Measurements from ENCODE around the gene GFM1.

GFM1 gene

DNA sequence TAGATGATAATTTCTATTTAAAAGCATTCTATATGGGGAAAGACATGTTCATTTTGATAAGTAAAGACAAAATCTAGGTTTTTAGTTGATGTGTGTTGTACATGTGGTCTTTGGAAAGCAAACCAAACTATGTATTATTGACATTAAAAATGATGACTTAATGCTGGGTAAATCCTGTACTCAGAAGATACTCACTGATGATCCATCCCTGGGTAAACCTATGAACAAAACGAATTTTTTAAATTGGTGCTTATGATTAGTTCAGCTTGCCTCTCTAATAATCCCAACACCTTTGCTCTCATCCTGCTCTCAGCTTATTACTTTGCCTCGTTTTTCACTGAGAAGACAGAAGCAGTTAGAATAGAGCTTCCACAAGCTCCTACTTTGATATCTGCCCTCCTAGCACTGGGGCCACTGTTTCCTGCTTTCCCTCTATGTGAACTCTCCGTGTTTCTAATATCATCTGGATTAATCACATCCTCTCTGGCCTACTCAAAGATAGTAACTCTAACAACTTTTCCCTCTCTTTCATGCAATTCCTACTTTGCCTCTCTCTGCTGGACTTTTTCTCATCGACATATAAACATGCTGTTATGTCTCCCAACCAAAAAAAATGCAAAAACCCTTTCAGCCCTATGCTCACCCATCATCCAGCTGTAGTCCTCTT is 58.6 kb downstream of the GFM1 start:
- no peak overlapping the region for H3K27ac Mint-ChIP-seq
- peaks cover 9% of the 10 kb centered on the region for H3K36me3 Mint-ChIP-seq
- no peaks in the 10 kb centered on the region for H3K9me3 Mint-ChIP-seq
- H3K4me1 Mint-ChIP-seq: no peaks in the 10 kb centered on the region
- no peak for DNase-seq (ENCODE audit: low spot score in 2 of 2)
- no peak overlapping the region for H3K4me3 Mint-ChIP-seq
- ATAC-seq: no peak

DNA sequence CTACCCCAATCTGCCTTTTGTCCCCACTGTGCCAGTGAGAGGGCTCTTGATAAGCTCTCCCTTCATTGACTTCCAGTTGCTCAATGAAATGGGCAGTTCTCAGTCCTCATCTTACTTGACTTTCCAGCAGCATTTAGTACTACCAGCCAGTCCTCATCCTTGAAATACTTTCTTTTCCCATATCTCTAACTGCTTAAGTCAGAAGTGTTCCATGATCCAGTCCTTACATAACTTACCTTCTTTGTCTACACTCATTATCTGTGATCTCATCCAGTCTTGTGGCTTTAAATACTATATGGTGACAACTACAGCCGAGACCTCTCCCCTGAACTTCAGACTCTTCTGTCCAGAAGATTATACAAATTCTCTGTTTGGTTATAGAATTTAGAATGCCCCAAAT is 59.2 kb downstream of the GFM1 start:
- no peak for DNase-seq (ENCODE audit: low spot score in 2 of 2)
- H3K4me3 Mint-ChIP-seq: no peak overlapping the region
- H3K4me1 Mint-ChIP-seq: no peaks in the 10 kb centered on the region
- H3K36me3 Mint-ChIP-seq: peaks cover 14% of the 10 kb centered on the region
- no peaks in the 10 kb centered on the region for H3K9me3 Mint-ChIP-seq
- no peak overlapping the region for H3K27ac Mint-ChIP-seq
- ATAC-seq: no peak

DNA sequence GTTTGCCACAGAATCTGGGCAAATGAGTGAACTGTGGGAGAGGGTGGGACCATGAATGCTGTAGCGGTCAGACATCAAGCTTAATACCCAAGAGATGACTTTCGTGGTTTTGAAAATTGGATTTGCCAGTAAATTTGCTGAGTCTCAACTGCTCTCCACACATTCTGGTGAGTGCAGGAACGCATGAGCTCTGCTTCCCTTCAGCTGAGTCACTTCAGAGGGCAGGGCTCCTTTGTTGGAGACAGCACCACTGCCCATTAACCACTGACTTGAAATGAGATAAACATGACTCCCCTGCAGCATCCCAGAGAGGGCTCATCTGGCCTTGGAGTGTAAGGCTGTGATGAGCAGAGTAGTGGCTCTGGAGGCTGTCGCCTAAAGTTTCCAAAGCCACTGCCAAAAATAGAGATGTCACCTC is 65.3 kb downstream of the GFM1 start:
- no peak overlapping the region for H3K27ac Mint-ChIP-seq
- no peaks in the 10 kb centered on the region for H3K9me3 Mint-ChIP-seq
- ATAC-seq (no peak), DNase-seq (ENCODE audit: low spot score in 2 of 2) (no peak)
- peaks cover 8% of the 10 kb centered on the region for H3K4me1 Mint-ChIP-seq
- H3K4me3 Mint-ChIP-seq: no peak overlapping the region
- H3K36me3 Mint-ChIP-seq: peaks cover 36% of the 10 kb centered on the region

DNA sequence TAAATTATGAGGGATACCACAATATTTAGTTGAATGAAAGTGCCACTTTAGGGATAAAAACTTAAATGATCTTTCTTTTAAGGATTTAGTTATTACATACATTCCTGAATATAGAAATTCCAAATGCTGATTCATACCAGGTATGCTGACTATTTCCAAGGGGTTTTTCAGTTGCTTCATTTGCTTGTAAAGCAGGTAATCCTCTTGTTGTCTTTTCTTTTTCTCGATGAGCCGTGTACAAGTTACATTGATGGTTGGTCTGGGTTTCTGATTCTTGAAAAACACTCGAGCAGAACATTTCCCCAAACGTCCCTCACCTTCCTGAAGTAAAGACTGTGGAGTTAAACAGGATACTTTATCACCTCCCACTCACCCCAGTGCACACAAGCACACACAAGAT is 66.3 kb downstream of the GFM1 start:
- H3K4me1 Mint-ChIP-seq: peaks cover 8% of the 10 kb centered on the region
- no peak overlapping the region for H3K27ac Mint-ChIP-seq
- no peak overlapping the region for H3K4me3 Mint-ChIP-seq
- ATAC-seq (no peak), DNase-seq (ENCODE audit: low spot score in 2 of 2) (no peak)
- no peaks in the 10 kb centered on the region for H3K9me3 Mint-ChIP-seq
- peaks cover 36% of the 10 kb centered on the region for H3K36me3 Mint-ChIP-seq

DNA sequence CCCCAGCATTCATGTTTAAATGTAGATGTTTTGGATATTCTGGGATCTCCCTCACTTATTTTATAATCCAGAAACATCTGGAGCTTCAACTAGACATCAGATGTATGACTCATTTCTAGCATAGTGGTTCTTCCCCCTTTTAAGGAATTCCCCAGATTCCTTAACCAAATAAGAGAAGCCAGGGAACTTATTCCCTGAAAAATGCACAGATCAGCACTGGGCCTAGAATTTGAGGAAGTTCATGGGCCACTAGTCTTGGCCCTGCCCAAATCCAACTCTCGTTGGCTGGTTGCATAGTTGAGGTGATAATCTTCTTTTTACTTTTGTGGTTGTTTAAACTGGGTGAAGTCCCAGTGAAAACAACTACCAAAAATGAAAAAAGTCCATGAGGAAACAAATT is 67.6 kb downstream of the GFM1 start:
- Mint-ChIP-seq H3K4me3 (no peak overlapping the region), H3K36me3 (peaks cover 36% of the 10 kb centered on the region), H3K4me1 (peaks cover 8% of the 10 kb centered on the region), H3K9me3 (no peaks in the 10 kb centered on the region), H3K27ac (peak overlapping the region; percentile 50)
- DNase-seq (ENCODE audit: low spot score in 2 of 2) (no peak), ATAC-seq (no peak)

DNA sequence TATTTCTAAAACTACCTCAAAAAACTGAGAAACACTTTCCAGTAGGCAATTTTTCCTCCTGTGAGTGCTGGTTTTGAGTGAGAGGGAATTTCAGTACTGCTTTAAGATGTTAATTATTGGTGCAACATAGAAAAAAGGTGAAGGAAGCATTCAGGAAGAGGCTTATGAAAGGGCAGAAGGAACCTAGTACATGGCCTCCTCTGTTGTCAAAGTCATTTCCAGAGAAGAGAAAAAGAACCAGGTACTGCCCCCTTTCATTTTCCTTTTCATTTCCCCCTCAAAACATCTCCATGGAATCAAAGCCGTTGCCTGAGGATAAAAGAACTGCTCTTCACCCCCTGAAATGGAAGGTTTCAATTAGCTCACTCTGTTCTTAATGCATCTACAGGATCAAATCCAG is 68.1 kb downstream of the GFM1 start:
- no peak for ATAC-seq
- H3K4me3 Mint-ChIP-seq: no peak overlapping the region
- H3K36me3 Mint-ChIP-seq: peaks cover 36% of the 10 kb centered on the region
- DNase-seq (ENCODE audit: low spot score in 2 of 2): no peak
- H3K27ac Mint-ChIP-seq: no peak overlapping the region
- H3K9me3 Mint-ChIP-seq: no peaks in the 10 kb centered on the region
- peaks cover 13% of the 10 kb centered on the region for H3K4me1 Mint-ChIP-seq

DNA sequence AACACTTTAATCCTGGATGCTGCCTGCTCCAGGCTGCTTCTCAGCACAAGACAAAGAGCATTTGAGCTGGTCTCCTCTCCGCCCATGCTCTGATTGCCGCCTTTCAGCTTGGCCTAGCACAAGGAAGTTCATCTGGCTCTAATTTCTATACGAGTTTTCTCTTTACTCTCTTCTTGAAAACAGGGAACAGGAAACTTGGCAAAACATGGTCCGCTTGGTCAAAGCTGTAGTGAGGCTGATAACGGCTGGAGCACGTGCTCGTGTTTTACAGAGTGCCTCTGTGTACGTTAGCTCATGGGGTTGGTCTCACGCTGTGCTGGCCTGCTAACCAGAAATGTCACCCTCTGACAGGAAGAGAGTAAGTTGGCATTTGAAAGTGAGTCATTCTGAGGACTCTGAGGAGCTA is 68.8 kb downstream of the GFM1 start:
- Mint-ChIP-seq H3K4me3 (no peak overlapping the region), H3K27ac (no peak overlapping the region), H3K36me3 (peaks cover 32% of the 10 kb centered on the region), H3K9me3 (no peaks in the 10 kb centered on the region), H3K4me1 (peaks cover 15% of the 10 kb centered on the region)
- DNase-seq (ENCODE audit: low spot score in 2 of 2): no peak
- ATAC-seq: peak; percentile 68

DNA sequence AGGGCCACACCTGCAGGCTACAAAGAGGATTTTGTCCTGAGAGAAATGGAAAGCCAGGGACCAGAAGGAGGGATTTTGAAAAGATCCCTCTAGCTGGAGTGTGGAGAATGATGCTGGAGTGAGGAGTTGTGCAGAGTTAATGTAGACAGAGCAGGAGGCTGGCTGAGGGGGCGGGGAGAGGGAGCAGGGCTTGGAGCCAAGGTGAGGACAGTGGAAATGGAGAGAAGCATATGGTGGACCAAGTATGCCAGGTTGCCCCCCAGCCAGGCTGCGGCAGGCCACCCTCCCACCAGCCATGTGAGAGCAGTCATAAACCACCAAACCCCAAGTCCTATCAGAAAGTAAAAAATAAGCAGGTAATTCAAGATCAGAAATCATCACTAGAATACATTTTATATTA is 73.2 kb downstream of the GFM1 start:
- Mint-ChIP-seq H3K9me3 (no peaks in the 10 kb centered on the region), H3K4me1 (peaks cover 29% of the 10 kb centered on the region), H3K27ac (peak overlapping the region; percentile 7), H3K36me3 (peaks cover 10% of the 10 kb centered on the region), H3K4me3 (no peak overlapping the region)
- DNase-seq (ENCODE audit: low spot score in 2 of 2): no peak
- no peak for ATAC-seq

DNA sequence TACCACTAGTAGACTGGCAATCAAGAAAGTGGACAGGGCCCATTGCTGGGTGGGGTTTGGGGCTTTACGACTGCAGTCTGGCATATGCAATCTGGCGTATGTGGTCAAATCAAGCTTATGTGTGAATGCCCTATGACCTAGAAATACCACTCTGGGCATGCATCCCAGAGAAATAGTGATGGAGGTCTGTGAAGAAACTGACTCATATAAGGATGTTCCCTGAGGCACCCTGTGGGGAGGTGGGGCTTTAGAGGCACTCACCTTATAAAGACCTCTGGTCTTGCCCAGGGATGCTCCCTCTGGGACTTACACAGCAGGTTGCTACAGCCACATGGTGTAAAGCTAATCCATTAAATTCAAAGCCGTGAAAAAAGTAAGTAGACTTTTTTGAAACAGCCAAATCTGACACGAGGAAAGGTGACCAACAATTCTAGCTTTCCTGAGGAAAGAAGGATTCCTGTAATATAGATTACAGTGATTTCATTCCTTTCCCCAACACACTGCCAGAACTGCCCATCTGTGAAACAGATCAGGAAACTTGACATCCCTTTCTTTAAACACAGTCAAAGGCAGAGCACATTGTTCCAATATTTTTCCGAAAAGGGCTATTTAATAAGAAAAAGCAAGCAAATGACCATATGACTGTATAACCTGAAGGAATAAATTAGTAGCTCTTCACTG is 74.3 kb downstream of the GFM1 start:
- DNase-seq (ENCODE audit: low spot score in 2 of 2): no peak
- peaks cover 10% of the 10 kb centered on the region for H3K36me3 Mint-ChIP-seq
- no peak for ATAC-seq
- H3K9me3 Mint-ChIP-seq: no peaks in the 10 kb centered on the region
- peak overlapping the region; percentile 26 for H3K27ac Mint-ChIP-seq
- no peak overlapping the region for H3K4me3 Mint-ChIP-seq
- H3K4me1 Mint-ChIP-seq: peaks cover 36% of the 10 kb centered on the region

DNA sequence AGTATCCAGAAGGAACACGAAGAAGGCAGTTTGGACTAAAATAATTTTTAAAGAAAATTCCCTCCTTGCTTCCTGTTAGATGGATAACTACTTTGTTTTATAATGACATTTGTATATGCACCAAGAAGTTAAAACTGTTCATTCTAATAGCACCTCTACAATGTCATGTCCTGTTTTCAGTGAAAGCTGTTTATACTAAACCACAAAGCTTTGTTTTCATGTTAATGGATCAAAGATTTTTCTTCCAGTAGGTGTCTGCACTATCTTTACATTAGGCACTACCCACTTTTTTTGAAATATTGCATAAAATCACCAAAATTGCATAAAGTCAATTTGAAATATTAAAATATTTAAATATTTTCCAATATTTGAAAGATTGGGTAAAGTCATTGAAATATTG is 77.8 kb downstream of the GFM1 start:
- H3K4me3 Mint-ChIP-seq: no peak overlapping the region
- ATAC-seq: no peak
- H3K9me3 Mint-ChIP-seq: no peaks in the 10 kb centered on the region
- H3K27ac Mint-ChIP-seq: no peak overlapping the region
- H3K36me3 Mint-ChIP-seq: peaks cover 10% of the 10 kb centered on the region
- peaks cover 32% of the 10 kb centered on the region for H3K4me1 Mint-ChIP-seq
- no peak for DNase-seq (ENCODE audit: low spot score in 2 of 2)

DNA sequence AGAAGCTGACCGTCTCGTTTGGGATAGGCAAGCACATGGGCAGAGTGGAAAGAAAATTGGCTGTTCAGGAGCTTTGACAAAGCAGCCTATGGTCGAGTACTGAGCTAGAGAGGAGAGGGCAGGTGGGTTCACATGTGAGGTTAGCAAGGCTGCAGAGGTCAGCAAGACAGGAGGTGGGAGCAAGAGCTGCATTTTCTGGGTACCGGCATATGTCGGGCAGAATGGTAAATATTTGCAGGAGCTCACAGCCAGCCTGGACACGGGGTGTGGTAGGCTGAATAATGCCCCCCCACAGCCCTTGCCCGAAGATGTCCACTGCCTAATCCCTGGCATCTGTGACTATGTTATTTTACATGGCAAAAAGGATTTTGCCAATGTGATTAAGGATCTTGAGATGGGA is 79.7 kb downstream of the GFM1 start:
- Mint-ChIP-seq H3K4me3 (no peak overlapping the region), H3K4me1 (peaks cover 38% of the 10 kb centered on the region), H3K36me3 (peaks cover 10% of the 10 kb centered on the region), H3K9me3 (no peaks in the 10 kb centered on the region), H3K27ac (peak overlapping the region; percentile 92)
- DNase-seq (ENCODE audit: low spot score in 2 of 2): no peak
- ATAC-seq: no peak

DNA sequence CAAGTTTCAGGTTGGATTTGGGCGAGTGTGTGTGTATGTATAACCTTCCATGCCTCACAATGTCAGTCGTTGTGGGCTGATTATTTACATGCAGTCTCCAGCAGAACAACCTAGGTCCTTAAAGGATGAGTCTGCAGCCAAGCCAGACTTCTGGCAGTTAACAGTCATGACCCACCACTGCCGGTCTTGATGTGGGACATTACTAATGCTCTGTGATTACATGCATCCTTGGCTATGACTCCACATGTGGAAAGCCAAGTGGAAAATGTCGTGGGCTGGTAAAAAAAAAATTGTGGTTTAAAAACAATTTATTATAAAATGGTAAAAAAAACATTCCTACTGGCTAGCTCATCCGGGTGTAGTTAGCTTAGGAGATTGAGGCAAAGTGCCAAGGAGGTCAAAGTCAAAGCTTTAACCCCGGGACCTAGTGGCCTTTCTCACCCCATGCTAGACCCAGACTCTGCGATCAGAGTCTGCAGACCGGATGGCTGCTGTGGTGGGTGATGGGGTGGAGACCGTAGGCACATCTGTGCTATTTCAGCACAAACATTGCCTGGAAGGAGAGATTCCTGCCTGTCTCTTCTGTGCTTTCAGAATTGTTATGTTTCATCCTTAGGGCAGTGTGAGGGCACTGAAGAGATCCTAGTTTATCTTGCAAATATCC is 81.2 kb downstream of the GFM1 start:
- no peak for DNase-seq (ENCODE audit: low spot score in 2 of 2)
- peak; percentile 70 for ATAC-seq
- peak overlapping the region; percentile 70 for H3K27ac Mint-ChIP-seq

DNA sequence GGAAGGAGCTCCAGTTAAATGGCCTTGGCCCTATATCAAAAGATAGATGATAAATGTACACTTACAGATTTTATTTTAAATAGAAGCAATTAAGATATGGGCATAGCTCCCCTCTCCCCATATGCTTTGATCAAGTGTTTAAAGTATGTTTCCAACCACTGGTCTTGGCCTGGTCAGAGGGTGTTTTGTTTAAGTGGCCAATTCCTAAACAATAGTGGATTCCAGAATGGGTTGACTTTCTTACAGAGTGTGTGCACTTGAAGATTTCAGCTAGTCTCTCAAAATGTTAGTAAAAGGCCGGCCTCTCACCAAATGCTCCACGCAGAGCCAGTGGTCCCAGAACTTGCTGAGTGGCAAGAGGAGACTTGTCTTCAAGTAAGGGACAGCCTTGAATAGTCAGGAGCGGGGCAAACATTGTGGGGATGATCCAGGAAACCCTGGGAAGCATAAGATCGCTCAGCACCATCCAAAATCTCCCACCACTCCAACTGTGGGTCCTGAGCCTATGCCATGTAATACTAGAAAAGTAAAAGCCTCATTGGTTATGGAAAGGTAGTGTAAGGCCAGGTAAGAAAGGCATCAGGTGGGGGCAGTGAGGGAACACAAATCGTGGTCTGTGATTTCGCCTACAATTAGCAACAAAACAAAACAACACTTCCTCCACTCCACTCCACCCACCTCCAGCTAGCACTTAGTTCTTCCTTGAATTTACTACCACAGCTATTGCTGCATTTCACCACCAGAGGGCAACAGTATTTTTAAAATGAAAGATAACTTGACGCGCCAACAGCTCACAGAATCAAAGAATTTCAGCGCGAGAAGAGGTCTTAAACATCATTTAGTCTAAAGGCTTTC is 83.1 kb downstream of the GFM1 start:
- DNase-seq (ENCODE audit: low spot score in 2 of 2) (peak; percentile 24 to 62), ATAC-seq (peak; percentile 52)
- H3K27ac Mint-ChIP-seq: peak overlapping the region; percentile 44
- H3K9me3 Mint-ChIP-seq: no peaks in the 10 kb centered on the region
- H3K36me3 Mint-ChIP-seq: no peaks in the 10 kb centered on the region
- H3K4me1 Mint-ChIP-seq: peaks cover 24% of the 10 kb centered on the region
- H3K4me3 Mint-ChIP-seq: peak overlapping the region; percentile 27

More for the DNA sequence above, 81.2 kb downstream of the GFM1 start:
- H3K4me1 Mint-ChIP-seq: peaks cover 38% of the 10 kb centered on the region
- peaks cover 10% of the 10 kb centered on the region for H3K36me3 Mint-ChIP-seq
- no peaks in the 10 kb centered on the region for H3K9me3 Mint-ChIP-seq
- no peak overlapping the region for H3K4me3 Mint-ChIP-seq

DNA sequence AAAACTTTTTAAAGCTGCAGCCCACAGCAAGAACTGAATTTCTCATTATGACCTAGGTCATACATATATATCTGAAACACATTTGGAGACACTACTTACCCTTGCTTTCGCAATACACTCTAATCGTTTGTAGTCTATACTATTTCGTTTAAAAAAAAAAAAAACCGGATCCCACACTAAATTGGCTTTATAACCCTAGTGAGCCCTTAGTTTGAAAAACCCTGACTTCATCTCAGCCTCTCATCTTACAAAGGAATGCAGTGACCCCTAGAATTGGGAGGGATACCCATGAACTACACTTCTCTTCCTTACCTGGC is 83.7 kb downstream of the GFM1 start:
- ATAC-seq: no peak
- Mint-ChIP-seq H3K27ac (peak overlapping the region; percentile 44), H3K9me3 (no peaks in the 10 kb centered on the region)

DNA sequence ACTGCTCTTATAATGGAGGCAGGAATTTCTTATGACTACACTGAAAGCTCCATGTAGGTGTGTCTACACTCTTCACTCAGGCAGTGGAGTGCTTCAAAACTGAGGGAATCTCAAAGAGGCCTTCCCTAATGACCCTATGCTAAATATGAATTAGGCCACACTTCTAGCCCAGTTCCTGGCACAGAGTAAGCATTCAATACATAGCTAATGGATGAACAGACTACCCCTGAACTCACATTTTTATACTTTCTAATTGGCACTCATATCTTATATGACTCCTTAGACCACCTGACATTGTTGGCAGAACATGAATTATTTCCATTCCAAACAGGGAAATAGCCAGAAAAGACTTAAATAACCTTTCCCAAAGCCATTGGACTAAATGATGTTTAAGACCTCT is 84.5 kb downstream of the GFM1 start:
- H3K9me3 Mint-ChIP-seq: no peaks in the 10 kb centered on the region
- no peak for DNase-seq (ENCODE audit: low spot score in 2 of 2)
- no peak overlapping the region for H3K4me3 Mint-ChIP-seq
- peaks cover 16% of the 10 kb centered on the region for H3K4me1 Mint-ChIP-seq
- no peak overlapping the region for H3K27ac Mint-ChIP-seq
- ATAC-seq: no peak
- no peaks in the 10 kb centered on the region for H3K36me3 Mint-ChIP-seq

More for the DNA sequence above, 83.7 kb downstream of the GFM1 start:
- Mint-ChIP-seq H3K36me3 (no peaks in the 10 kb centered on the region), H3K4me3 (peak overlapping the region; percentile 27), H3K4me1 (peaks cover 20% of the 10 kb centered on the region)
- DNase-seq (ENCODE audit: low spot score in 2 of 2): no peak

Measured in stimulated activated effector memory CD8-positive, alpha-beta T cell treated with anti-CD3 and anti-CD28 coated beads, Interleukin-12 subunit alpha, Interleukin-12 subunit beta, amount 100 ng/mL, for 72 hours (primary cell).